HG02642 (cell line): ENCODE results near the gene VAV2.

ENCODE experiments used
- ATAC-seq: cut with Tn5 transposase; IDR thresholded peaks from one replicate; pipeline ENCODE4 v1.9.1; 2021; ENCODE audit warnings: mild to moderate bottlenecking; ENCODE audit not compliant: unreplicated experiment, poor library complexity

Gene VAV2

GRCh38 chr9:133792721-133793470, 199.2 kb downstream of the VAV2 start:
- ATAC-seq: peak; percentile 67

DNA sequence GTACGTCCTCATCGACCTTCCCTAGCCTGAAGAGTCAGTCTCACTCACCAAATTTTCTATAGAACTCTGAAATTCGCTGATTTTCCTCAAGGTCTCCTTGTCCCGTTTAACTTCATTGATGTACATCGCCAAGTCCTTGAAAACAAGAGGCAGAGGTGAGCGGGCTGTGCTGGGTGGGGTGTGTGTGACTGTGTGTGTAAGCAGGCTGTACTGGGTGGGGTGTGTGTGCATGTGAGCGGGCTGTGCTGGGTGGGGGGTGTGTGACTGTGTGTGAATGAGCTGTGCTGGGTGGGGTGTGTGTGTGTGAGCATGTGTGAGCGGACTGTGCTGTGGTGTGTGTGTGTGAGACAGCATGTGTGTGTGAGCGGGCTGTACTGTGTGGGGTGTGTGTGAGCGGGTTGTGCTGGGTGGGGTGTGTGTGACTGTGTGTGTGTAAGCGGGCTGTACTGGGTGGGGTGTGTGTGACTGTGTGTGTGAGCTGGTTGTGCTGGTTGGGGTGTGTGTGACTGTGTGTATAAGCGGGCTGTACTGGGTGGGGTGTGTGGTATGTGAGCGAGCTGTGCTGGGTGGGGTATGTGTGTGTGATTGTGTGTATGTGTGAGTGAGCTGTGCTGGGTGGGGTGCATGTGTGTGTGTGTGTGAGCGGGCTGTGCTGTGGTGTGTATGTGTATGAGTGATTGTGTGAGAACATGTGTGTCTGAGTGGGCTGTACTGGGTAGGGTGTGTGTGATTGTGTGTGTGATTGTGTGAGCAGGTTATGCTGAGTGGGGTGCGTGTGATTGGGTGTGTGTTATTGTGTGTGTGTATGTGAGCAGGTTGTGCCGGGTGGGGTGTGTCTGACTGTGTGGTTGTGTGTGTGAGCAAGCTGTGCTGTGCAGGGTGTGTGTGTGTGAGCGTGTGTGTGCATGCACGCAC, 200.1 kb downstream of the VAV2 start:
- no peak for ATAC-seq

DNA sequence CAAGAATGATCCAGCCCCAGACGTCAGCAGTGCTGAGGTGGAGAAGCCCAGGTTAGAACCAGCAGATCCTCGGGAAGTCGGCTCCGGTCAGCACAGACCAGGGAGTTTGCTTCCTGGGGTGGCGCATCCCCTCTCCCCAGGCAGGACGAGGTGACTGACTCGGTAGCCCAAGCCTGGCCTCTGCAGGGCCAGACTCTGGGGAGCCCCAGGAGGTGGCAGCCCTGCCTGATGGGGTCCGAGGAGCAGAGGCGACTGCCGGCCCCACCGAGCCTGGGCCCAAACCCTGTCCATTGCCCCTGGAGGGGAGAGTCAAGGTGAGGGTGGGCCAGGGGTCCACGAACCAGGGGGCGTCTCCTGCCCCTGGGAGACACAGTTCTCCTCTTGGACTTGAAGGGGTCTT, 201.1 kb downstream of the VAV2 start:
- ATAC-seq: no peak

DNA sequence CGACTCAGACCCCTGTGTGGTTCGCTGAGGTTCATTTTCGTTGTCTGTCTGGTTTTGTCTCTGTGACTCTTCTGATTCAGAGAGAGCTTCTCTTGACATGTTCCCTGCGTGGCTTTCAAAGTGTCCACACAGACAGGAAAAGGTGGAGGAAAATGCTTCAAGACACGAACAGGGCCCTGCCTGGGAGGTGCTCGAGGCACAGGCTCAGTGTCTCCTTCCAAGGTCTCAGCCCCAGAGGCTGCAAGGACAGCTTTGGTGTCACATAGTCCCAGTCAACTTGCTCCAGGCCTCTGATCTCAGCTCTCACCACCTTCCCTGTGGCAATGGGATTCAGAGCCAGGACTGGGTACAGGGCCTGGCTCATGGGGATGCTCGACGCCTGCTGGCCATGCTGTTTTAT, 202.3 kb downstream of the VAV2 start:
- no peak for ATAC-seq

- no peak for ATAC-seq
These were observed 203.1 kb downstream of the VAV2 start for GRCh38 chr9:133788819-133789717.

GRCh38 chr9:133788045-133788818, 203.9 kb downstream of the VAV2 start:
- ATAC-seq: no peak

GRCh38 chr9:133787754-133788025, 204.4 kb downstream of the VAV2 start:
- ATAC-seq: peak; percentile 46

DNA sequence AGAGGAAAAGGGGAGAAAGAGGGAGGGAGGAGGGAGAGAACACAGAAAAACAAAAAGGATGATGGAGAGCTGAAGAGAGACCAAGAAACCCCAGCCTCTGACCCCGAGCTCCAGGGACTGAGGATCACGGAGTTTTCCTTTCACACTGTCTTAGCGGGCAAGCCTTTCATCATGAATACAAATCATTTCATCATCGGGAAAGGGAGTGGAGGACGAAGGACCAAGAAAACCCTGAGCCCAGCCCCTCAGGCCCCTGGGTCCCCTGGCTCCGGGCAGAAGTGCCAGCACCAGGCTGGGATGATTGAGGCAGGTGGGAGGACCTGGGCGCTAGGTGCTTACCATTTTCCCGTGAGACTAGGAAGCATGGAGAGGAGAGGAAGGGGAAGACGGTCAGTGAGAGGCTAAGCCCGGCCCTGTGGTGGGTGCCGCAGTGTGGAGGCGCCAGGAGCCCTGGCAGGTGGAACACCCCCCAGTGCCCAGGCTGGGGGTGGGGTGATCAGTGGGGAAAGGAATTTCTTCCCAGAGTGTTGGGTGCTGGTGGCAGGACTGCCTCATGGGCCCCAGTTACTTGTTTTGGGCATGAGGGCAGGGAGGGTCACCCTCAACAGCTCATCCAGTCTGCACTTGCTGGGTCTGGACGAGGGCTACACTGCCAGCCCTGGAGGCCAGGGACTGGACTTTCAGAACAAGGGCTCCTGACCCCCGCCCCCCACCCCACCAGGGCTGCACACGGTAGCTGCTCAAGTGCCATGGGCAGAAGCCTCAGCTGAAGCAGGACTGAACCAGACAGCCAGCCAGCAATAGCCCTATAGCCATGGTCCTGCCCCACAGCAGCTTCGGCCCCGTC, 205.0 kb downstream of the VAV2 start:
- ATAC-seq: no peak

DNA sequence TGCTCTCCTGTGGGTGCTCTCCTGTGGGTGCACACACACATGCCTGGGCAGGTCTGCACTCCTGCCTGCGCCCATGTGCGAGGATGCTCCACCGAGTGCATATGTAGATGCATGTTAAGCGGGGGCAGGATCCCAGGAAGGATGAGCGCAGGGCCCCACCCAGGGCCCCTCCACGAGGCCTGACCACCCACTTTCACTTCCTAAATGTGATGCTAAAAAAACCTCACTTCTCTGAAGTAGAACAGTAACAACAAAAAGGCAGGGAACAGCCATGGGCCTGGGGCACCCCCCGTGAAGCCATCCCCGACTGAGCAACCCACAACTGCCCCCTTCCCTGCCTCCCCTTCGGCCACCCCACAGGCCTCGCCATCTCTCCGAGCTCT, 205.8 kb downstream of the VAV2 start:
- ATAC-seq: no peak

DNA sequence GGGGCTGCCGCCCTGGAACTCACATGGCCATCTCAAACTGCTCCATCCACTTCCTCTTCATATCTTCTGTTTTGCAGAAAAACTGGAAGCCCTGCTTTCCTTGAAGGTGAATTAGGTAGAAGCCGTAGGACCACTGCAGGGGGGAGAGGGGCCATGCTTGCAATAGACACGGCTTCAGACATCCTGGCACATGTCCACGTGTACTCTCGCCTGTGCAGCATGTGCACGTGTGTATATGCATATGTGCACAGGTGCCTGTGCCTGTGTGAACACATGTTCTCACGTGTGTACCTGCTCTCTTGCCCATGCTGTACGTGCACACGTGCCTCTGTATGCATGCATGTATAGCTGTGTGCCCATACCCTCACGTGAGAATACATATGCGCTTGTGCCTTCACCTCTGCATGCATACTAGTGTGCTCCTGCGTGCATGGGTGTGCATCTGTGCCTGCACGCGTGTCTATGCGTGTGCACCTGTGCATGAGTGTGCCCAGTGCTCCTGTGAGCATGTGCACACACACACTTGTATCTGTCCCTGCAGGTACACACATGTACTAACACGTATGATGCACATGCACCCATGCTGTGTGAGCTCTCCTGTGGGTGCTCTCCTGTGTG, 206.3 kb downstream of the VAV2 start:
- ATAC-seq: no peak

DNA sequence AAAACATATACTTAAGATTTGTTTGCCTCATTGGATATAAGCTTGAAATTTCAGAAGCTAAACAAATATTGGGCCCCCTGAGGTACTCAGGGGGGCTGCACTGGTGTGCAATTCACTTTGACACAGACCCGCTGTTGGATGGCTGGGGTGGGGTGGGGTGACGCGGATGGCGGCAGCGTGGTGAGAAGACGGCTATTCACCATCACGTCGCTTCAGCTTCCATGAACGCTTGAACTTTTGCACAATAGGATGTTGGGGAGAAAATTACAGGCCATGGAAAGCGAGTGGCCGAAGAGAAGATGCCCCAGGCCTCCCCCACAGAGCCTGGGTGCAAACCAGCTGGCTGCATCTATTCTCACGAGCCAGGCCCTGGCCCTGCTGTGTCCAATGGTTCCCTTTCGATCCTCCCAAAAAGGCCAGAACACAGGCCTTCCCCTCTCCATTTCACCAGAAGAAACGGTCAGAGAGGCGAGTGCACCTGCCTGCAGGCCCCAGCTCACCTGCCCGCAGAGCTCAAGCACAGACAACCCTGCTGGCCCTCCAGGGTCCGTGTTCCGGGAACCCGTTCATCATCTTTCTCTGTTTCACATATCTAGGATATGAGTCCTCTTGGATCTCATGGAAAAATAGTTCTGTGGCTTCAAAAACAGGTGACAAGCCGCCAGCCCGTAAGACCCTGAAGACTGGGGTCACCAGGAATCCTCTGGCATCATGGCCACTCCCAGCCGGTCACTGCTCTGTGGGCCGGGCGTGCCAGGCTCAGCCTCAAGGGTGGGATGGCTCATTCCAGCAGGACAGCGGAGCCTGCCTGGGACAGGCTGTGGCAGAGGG, 207.2 kb downstream of the VAV2 start:
- no peak for ATAC-seq

- ATAC-seq: no peak
These were observed 208.8 kb downstream of the VAV2 start for GRCh38 chr9:133783331-133783731.

GRCh38 chr9:133782157-133783130, 209.7 kb downstream of the VAV2 start:
- no peak for ATAC-seq

DNA sequence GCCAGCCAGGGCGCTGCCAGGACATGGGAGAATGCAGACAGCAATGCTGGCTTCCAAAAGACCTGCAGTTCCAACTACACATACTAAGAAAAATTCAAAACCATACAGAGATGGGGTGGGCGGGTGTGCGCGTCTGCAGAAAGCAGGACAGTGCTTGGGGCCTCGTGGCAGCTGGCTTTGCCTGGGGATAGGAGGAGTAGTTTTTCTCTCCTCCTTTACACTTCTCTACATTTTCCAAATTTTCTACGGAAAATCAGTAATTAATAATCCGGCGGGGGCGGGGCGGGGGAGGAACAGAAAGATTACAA, 210.3 kb downstream of the VAV2 start:
- ATAC-seq: no peak

GRCh38 chr9:133780962-133781827, 210.9 kb downstream of the VAV2 start:
- ATAC-seq: no peak

DNA sequence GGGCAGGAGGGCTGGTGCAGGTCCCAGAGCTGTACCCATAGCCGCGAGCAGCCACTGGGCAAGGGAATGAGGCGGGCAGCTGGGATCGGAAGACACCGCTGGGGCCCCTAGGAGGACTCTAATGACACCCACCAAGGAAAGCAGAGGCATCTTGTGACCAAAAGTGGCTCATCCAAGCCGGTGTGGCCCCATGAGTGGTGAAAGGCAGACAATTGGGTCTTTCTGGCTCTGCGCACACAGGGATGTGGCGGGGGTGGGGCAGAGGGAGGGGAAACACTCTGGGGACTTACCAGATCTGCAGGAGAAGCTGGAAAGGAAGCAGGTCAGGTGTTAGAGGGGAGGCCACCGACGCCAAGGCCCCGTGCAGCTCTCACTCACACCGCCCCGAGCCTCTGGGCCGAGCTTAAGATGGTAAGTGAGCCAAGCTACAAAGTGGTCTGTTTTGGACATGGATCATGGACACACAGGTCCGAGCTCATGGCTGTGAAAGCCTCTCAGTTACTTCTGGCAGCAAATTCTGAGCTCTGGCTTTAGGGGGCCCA, 211.6 kb downstream of the VAV2 start:
- ATAC-seq: no peak
